ENCODE results near the gene GLIS1.

GLIS1 gene

GRCh38 chr1:53735681-53736080 lies 3.3 kb downstream of the GLIS1 start:
- DNase-seq (ENCODE audit: low read depth): no peak

GRCh38 chr1:53735261-53735660 lies 3.7 kb downstream of the GLIS1 start:
- DNase-seq (ENCODE audit: low read depth): no peak

GRCh38 chr1:53734650-53735211 lies 4.2 kb downstream of the GLIS1 start:
- DNase-seq (ENCODE audit: low read depth): no peak

- DNase-seq (ENCODE audit: low read depth): peak; percentile 71
These were observed 4.9 kb downstream of the GLIS1 start for GRCh38 chr1:53733975-53734649.

- no peak for DNase-seq (ENCODE audit: low read depth)
These were observed 5.5 kb downstream of the GLIS1 start for GRCh38 chr1:53733447-53733931.

GRCh38 chr1:53732912-53733317 lies 6.0 kb downstream of the GLIS1 start:
- peak; percentile 92 for DNase-seq (ENCODE audit: low read depth)

GRCh38 chr1:53732409-53732808 lies 6.6 kb downstream of the GLIS1 start:
- no peak for DNase-seq (ENCODE audit: low read depth)

GRCh38 chr1:53731779-53732305 lies 7.1 kb downstream of the GLIS1 start:
- DNase-seq (ENCODE audit: low read depth): peak; percentile 56

GRCh38 chr1:53731043-53731600 lies 7.8 kb downstream of the GLIS1 start:
- no peak for DNase-seq (ENCODE audit: low read depth)

GRCh38 chr1:53730224-53730865 lies 8.6 kb downstream of the GLIS1 start:
- DNase-seq (ENCODE audit: low read depth): no peak

GRCh38 chr1:53729456-53730223 lies 9.3 kb downstream of the GLIS1 start:
- DNase-seq (ENCODE audit: low read depth): no peak

GRCh38 chr1:53728702-53729455 lies 10.1 kb downstream of the GLIS1 start:
- no peak for DNase-seq (ENCODE audit: low read depth)

- no peak for DNase-seq (ENCODE audit: low read depth)
These were observed 10.8 kb downstream of the GLIS1 start for GRCh38 chr1:53728196-53728595.

GRCh38 chr1:53727461-53728092 lies 11.4 kb downstream of the GLIS1 start:
- DNase-seq (ENCODE audit: low read depth): no peak

GRCh38 chr1:53726009-53726600 lies 12.9 kb downstream of the GLIS1 start:
- DNase-seq (ENCODE audit: low read depth): no peak

GRCh38 chr1:53725238-53725689 lies 13.7 kb downstream of the GLIS1 start:
- DNase-seq (ENCODE audit: low read depth): no peak

GRCh38 chr1:53722025-53722424 lies 16.9 kb downstream of the GLIS1 start:
- no peak for DNase-seq (ENCODE audit: low read depth)

GRCh38 chr1:53721088-53721487 lies 17.9 kb downstream of the GLIS1 start:
- no peak for DNase-seq (ENCODE audit: low read depth)

- no peak for DNase-seq (ENCODE audit: low read depth)
These were observed 19.5 kb downstream of the GLIS1 start for GRCh38 chr1:53719469-53719868.

GRCh38 chr1:53718443-53718842 lies 20.5 kb downstream of the GLIS1 start:
- no peak for DNase-seq (ENCODE audit: low read depth)
